ENCODE data around the gene LMNTD1.

LMNTD1 gene

GRCh38 chr12:25472453-25472852 is 80.6 kb downstream of the LMNTD1 start:
- TF ChIP-seq CTCF (IDR thresholded peaks at IDR 0.05; ENCODE audit: low read length, missing control alignments) = no peak
- DNase-seq (ENCODE audit: low read depth) = no peak
- H3K4me3 ChIP-seq (replicated peaks; ENCODE audit: low read depth, low read length) = no peak overlapping the region

- no peak for TF ChIP-seq CTCF (IDR thresholded peaks at IDR 0.05; ENCODE audit: low read length, missing control alignments)
- no peak for DNase-seq (ENCODE audit: low read depth)
- H3K4me3 ChIP-seq (replicated peaks; ENCODE audit: low read depth, low read length) = no peak overlapping the region
These were observed 83.2 kb downstream of the LMNTD1 start for GRCh38 chr12:25469861-25470260.

- no peak for DNase-seq (ENCODE audit: low read depth)
- no peak overlapping the region for H3K4me3 ChIP-seq (replicated peaks; ENCODE audit: low read depth, low read length)
- no peak for TF ChIP-seq CTCF (IDR thresholded peaks at IDR 0.05; ENCODE audit: low read length, missing control alignments)
These were observed 83.7 kb downstream of the LMNTD1 start for GRCh38 chr12:25469368-25469767.

GRCh38 chr12:25463521-25463920 is 89.6 kb downstream of the LMNTD1 start:
- TF ChIP-seq CTCF (IDR thresholded peaks at IDR 0.05; ENCODE audit: low read length, missing control alignments) = no peak
- no peak overlapping the region for H3K4me3 ChIP-seq (replicated peaks; ENCODE audit: low read depth, low read length)
- no peak for DNase-seq (ENCODE audit: low read depth)

GRCh38 chr12:25463005-25463404 is 90.1 kb downstream of the LMNTD1 start:
- H3K4me3 ChIP-seq (replicated peaks; ENCODE audit: low read depth, low read length) = no peak overlapping the region
- no peak for DNase-seq (ENCODE audit: low read depth)
- no peak for TF ChIP-seq CTCF (IDR thresholded peaks at IDR 0.05; ENCODE audit: low read length, missing control alignments)

- no peak for TF ChIP-seq CTCF (IDR thresholded peaks at IDR 0.05; ENCODE audit: low read length, missing control alignments)
- no peak overlapping the region for H3K4me3 ChIP-seq (replicated peaks; ENCODE audit: low read depth, low read length)
- DNase-seq (ENCODE audit: low read depth) = no peak
These were observed 93.5 kb downstream of the LMNTD1 start for GRCh38 chr12:25459541-25459951.

GRCh38 chr12:25458047-25458552 is 95.0 kb downstream of the LMNTD1 start:
- peak; percentile 87 for DNase-seq (ENCODE audit: low read depth)
- TF ChIP-seq CTCF (IDR thresholded peaks at IDR 0.05; ENCODE audit: low read length, missing control alignments) = no peak
- no peak overlapping the region for H3K4me3 ChIP-seq (replicated peaks; ENCODE audit: low read depth, low read length)

All from fibroblast of pulmonary artery (primary cell).